LNCAP (cell line): ENCODE measurements around the gene TMTC2.

Experiments
- CTCF ChIP-seq: fragments of 450-650 bp; IDR thresholded peaks from 2 replicates; pipeline ENCODE4 v1.5.1; 2017; ENCODE audit warnings: mild to moderate bottlenecking

TMTC2 gene

GRCh38 chr12:83097643-83098342, 411.1 kb downstream of the TMTC2 start:
- no peak for TF ChIP-seq CTCF

GRCh38 chr12:83099436-83099835, 412.7 kb downstream of the TMTC2 start:
- TF ChIP-seq CTCF = no peak

GRCh38 chr12:83102499-83102898, 415.8 kb downstream of the TMTC2 start:
- TF ChIP-seq CTCF = no peak

GRCh38 chr12:83106873-83107272, 420.2 kb downstream of the TMTC2 start:
- no peak for TF ChIP-seq CTCF

- no peak for TF ChIP-seq CTCF
Measured at GRCh38 chr12:83110424-83110823, 423.7 kb downstream of the TMTC2 start.

- no peak for TF ChIP-seq CTCF
Measured at GRCh38 chr12:83113945-83114344, 427.2 kb downstream of the TMTC2 start.

- TF ChIP-seq CTCF = no peak
Measured at GRCh38 chr12:83114966-83115365, 428.3 kb downstream of the TMTC2 start.
